CD14-positive monocyte (primary cell): ENCODE data around the gene SLC66A3. TPM values are rescaled to one million over a fixed set of nuclear protein-coding genes. Genes with fewer than 3 reads are reported as not detected.

ENCODE experiments used
- DNase-seq, 3 donors: peaks; one replicate each; pipeline ENCODE4 v3.0.0-alpha.2; 2011 to 2022
- H2AFZ ChIP-seq: 2 replicates; pipeline ENCODE4 v1.6.0; 2012; ENCODE audit warnings: mild to moderate bottlenecking, low read depth, low read length, inconsistent platforms; ENCODE audit not compliant: insufficient read depth, poor library complexity, severe bottlenecking
- H3K27ac ChIP-seq, 2 donors: 1 replicate in 1 of 2; 2 replicates in 1 of 2; pipeline ENCODE4 v1.5.1; 2012 to 2013; ENCODE audit warnings: low read length in 2 of 2, control low read depth in 1 of 2, inconsistent platforms in 1 of 2, low read depth in 1 of 2, mild to moderate bottlenecking in 1 of 2
- H3K27me3 ChIP-seq, 2 donors: one replicate each; pipeline versions ENCODE4 v1.6.0 to v1.6.1; 2011 to 2013; ENCODE audit warnings: low read length in 2 of 2; ENCODE audit not compliant: control insufficient read depth in 2 of 2, insufficient read depth in 2 of 2
- H3K36me3 ChIP-seq, 2 donors: replicated peaks in 1 of 2; 1 replicate in 1 of 2; 2 replicates in 1 of 2; pipeline versions ENCODE4 v1.5.1 to v1.6.1; 2012 to 2013; ENCODE audit warnings: low read length in 2 of 2, control low read depth in 1 of 2, inconsistent platforms in 1 of 2, mild to moderate bottlenecking in 1 of 2; ENCODE audit not compliant: insufficient read depth in 2 of 2, control insufficient read depth in 1 of 2
- H3K4me1 ChIP-seq, 2 donors: 1 replicate in 1 of 2; 2 replicates in 1 of 2; pipeline versions ENCODE4 v1.5.1 to v1.6.1; 2012 to 2013; ENCODE audit warnings: low read length in 2 of 2, control low read depth in 1 of 2, inconsistent platforms in 1 of 2, mild to moderate bottlenecking in 1 of 2, moderate library complexity in 1 of 2; ENCODE audit not compliant: insufficient read depth in 2 of 2, control insufficient read depth in 1 of 2
- H3K4me2 ChIP-seq: replicated peaks from 2 replicates; pipeline ENCODE3; 2012; ENCODE audit warnings: low read length, moderate library complexity, mild to moderate bottlenecking; ENCODE audit not compliant: poor library complexity, severe bottlenecking; ENCODE audit errors: extremely low read depth
- H3K4me3 ChIP-seq, 3 experiments: fragments of 200-600 bp in 1 of 3; sonication (generic) in 1 of 3; replicated peaks in 1 of 3; 1 replicate in 2 of 3; 2 replicates in 1 of 3; pipeline ENCODE4 v1.5.1; 2011 to 2013; ENCODE audit warnings: low read length in 3 of 3, mild to moderate bottlenecking in 3 of 3, control low read depth in 2 of 3, low read depth in 2 of 3, inconsistent platforms in 1 of 3, moderate library complexity in 1 of 3
- H3K79me2 ChIP-seq: 2 replicates; pipeline ENCODE4 v1.6.0; 2012; ENCODE audit warnings: mild to moderate bottlenecking, control low read depth, inconsistent platforms, low read length, moderate library complexity; ENCODE audit not compliant: insufficient read depth
- H3K9ac ChIP-seq: 2 replicates; pipeline ENCODE4 v1.6.0; 2017; ENCODE audit warnings: low read length, mild to moderate bottlenecking; ENCODE audit not compliant: insufficient read depth, poor library complexity, severe bottlenecking
- H3K9me3 ChIP-seq, 2 donors: replicated peaks in 1 of 2; 1 replicate in 1 of 2; 2 replicates in 1 of 2; pipeline versions ENCODE4 v1.5.1 to v1.6.1; 2012 to 2013; ENCODE audit warnings: low read length in 2 of 2, control low read depth in 1 of 2; ENCODE audit not compliant: control insufficient read depth in 1 of 2, insufficient read depth in 1 of 2
- H4K20me1 ChIP-seq: 2 replicates; pipeline ENCODE4 v1.6.0; 2012; ENCODE audit warnings: mild to moderate bottlenecking, low read length, control low read depth, moderate library complexity; ENCODE audit not compliant: insufficient read depth
- H3K27ac Mint-ChIP-seq, 7 donors: one replicate each; pipeline ENCODE4 v1.8.0; 2020; ENCODE audit warnings: mild to moderate bottlenecking in 7 of 7, mixed read lengths in 7 of 7, moderate library complexity in 6 of 7, inconsistent platforms in 2 of 7
- H3K27me3 Mint-ChIP-seq, 3 donors: one replicate each; pipeline ENCODE4 v1.8.0; 2021 to 2022; ENCODE audit warnings: low read depth in 3 of 3, mild to moderate bottlenecking in 3 of 3, mixed read lengths in 3 of 3, moderate library complexity in 3 of 3, inconsistent platforms in 1 of 3
- H3K36me3 Mint-ChIP-seq, 2 donors: one replicate each; pipeline ENCODE4 v1.8.0; 2020; ENCODE audit warnings: mixed read lengths in 2 of 2, inconsistent platforms in 1 of 2, mild to moderate bottlenecking in 1 of 2
- H3K4me1 Mint-ChIP-seq: one replicate; pipeline ENCODE4 v1.8.0; 2020; ENCODE audit warnings: mild to moderate bottlenecking, mixed read lengths
- H3K4me3 Mint-ChIP-seq, 2 donors: one replicate each; pipeline ENCODE4 v1.8.0; 2020; ENCODE audit warnings: mild to moderate bottlenecking in 2 of 2, mixed read lengths in 2 of 2, moderate library complexity in 1 of 2
- H3K9me3 Mint-ChIP-seq, 7 donors: one replicate each; pipeline ENCODE4 v1.8.0; 2020 to 2022; ENCODE audit warnings: mixed read lengths in 7 of 7, mild to moderate bottlenecking in 6 of 7, moderate library complexity in 6 of 7, inconsistent platforms in 2 of 7
- WGBS: methylation state at CpG from one replicate; pipeline ENCODE4 v1.1.5; 2013; ENCODE audit warnings: missing lambda C conversion rate; ENCODE audit not compliant: insufficient coverage; 5-methylcytosine and 5-hydroxymethylcytosine counted together
- intact Hi-C, 2 donors: fragments of 100-400 bp; cut with micrococcal nuclease; formaldehyde crosslinking; loops; one replicate each; pipeline versions ENCODE4 v1.15.0 to v1.15.1; 2023
- polyA plus RNA-seq, 3 donors: library from polyadenylated mRNA; depleted of rRNA in 1 of 3; unstranded in 2 of 3; stranded (reverse) in 1 of 3; fragments of 300-500 nt in 2 of 3; fragments of >200 nt in 1 of 3; fragmentation: Illumina TruSeq in 2 of 3; gene quantifications; 1 replicate in 2 of 3; 2 replicates in 1 of 3; pipeline ENCODE4 v1.2.3, GENCODE V29; 2012 to 2021
- TF ChIP-seq, protein P1 (sequence below): fragments of 200-600 bp; IDR thresholded peaks from one replicate; pipeline ENCODE4 v1.8.0; 2022; ENCODE audit warnings: antibody characterized with exemption, mild to moderate bottlenecking

SLC66A3 gene
- polyA plus RNA-seq, 3 donors: 51.8 to 188 (median 169) TPM

DNA sequence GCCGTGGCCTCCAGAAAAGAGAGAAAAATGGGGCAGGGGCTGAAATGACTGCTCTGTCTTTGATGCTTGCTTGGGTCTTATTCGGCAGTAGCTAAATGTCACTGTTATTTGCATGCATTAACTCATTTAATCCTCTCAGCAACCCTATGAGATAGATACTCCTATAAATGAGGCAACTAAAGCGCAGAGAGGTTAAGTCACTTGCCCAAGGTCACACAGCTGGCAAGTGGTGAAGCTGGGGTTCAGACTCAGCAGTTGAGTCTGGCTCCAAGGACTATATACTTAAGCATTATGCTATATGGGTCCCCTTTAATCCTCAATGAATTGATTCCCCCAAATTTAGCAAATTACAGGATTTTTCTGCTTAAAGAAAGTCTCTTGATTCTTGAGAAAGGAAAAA lies 9.2 kb upstream of the SLC66A3 start:
- Histone ChIP-seq H3K4me3 (no peak overlapping the region), H3K79me2 (no peaks in the 10 kb centered on the region), H2AFZ (no peak overlapping the region), H4K20me1 (no peaks in the 10 kb centered on the region), H3K36me3 (no peaks in the 10 kb centered on the region), H3K27me3 (no peaks in the 10 kb centered on the region), H3K9ac (no peak overlapping the region), H3K9me3 (peaks cover 0 to 19% of the 10 kb centered on the region in 2 donors), H3K4me2 (no peak overlapping the region), H3K27ac (no peak overlapping the region), H3K4me1 (peaks cover 17 to 26% of the 10 kb centered on the region in 2 donors)
- peak overlapping the region in 1 of 7 donors; percentile 6 for H3K27ac Mint-ChIP-seq
- peaks cover 16% of the 10 kb centered on the region for H3K4me1 Mint-ChIP-seq
- intact Hi-C loops: no loop called here
- no peak for DNase-seq
- TF ChIP-seq, protein P1, sequence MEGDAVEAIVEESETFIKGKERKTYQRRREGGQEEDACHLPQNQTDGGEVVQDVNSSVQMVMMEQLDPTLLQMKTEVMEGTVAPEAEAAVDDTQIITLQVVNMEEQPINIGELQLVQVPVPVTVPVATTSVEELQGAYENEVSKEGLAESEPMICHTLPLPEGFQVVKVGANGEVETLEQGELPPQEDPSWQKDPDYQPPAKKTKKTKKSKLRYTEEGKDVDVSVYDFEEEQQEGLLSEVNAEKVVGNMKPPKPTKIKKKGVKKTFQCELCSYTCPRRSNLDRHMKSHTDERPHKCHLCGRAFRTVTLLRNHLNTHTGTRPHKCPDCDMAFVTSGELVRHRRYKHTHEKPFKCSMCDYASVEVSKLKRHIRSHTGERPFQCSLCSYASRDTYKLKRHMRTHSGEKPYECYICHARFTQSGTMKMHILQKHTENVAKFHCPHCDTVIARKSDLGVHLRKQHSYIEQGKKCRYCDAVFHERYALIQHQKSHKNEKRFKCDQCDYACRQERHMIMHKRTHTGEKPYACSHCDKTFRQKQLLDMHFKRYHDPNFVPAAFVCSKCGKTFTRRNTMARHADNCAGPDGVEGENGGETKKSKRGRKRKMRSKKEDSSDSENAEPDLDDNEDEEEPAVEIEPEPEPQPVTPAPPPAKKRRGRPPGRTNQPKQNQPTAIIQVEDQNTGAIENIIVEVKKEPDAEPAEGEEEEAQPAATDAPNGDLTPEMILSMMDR: no peak
- no peak overlapping the region for H3K4me3 Mint-ChIP-seq
- peaks cover 5 to 13% (median 11%) of the 10 kb centered on the region in 7 donors for H3K9me3 Mint-ChIP-seq
- H3K36me3 Mint-ChIP-seq: peaks cover 0 to 5% of the 10 kb centered on the region in 2 donors
- H3K27me3 Mint-ChIP-seq: peaks cover 4 to 16% (median 7%) of the 10 kb centered on the region in 3 donors
- 100% methylated on average over 1 of the region's 3 CpGs for WGBS

DNA sequence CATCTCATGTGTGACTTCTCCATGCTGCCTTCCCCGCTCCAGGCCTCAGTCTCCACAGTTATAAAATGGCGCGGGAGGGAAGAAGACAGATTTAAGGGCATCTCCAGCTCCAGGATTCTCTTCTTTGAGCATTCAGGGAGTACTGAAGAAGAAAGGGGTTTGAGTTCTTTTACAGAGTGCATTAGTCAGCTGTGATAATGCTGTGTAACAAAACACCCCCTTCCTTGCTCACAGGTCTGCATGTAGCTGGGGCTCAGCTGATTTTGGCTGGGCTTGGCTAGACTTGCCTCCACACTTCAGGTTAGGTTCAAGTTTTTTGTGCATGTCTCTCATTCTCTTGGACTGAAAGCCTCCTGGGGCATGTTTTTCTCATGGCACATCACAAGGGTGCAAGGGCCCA lies 8.0 kb upstream of the SLC66A3 start:
- Histone ChIP-seq H3K4me1 (peaks cover 17 to 26% of the 10 kb centered on the region in 2 donors), H3K4me3 (no peak overlapping the region), H4K20me1 (no peaks in the 10 kb centered on the region), H3K9me3 (peaks cover 0 to 19% of the 10 kb centered on the region in 2 donors), H3K4me2 (no peak overlapping the region), H3K9ac (no peak overlapping the region), H3K36me3 (no peaks in the 10 kb centered on the region), H3K27ac (no peak overlapping the region), H3K27me3 (no peaks in the 10 kb centered on the region), H3K79me2 (no peaks in the 10 kb centered on the region), H2AFZ (no peak overlapping the region)
- DNase-seq: no peak
- Mint-ChIP-seq H3K4me1 (peaks cover 16% of the 10 kb centered on the region), H3K4me3 (no peak overlapping the region), H3K27me3 (peaks cover 2 to 18% (median 7%) of the 10 kb centered on the region in 3 donors), H3K27ac (no peak overlapping the region), H3K36me3 (peaks cover 0 to 5% of the 10 kb centered on the region in 2 donors), H3K9me3 (peaks cover 5 to 13% (median 11%) of the 10 kb centered on the region in 7 donors)
- WGBS: no CpG with 5 or more reads among the region's 3 CpGs
- TF ChIP-seq, protein P1: no peak
- intact Hi-C loops: no loop called here
